Neural crest cell (in vitro differentiated cells): ENCODE data around the gene ZPR1. TPM values are rescaled to one million over a fixed set of nuclear protein-coding genes. Genes with fewer than 3 reads are reported as not detected.

ENCODE experiments used
- DNase-seq: peaks from one replicate; pipeline ENCODE4 v3.0.0; 2021; ENCODE audit warnings: low read depth, mixed read lengths, low spot score
- H3K27ac Mint-ChIP-seq: one replicate; pipeline ENCODE4 v1.8.0; 2021; ENCODE audit warnings: mild to moderate bottlenecking, mixed read lengths; ENCODE audit not compliant: unreplicated experiment
- H3K27me3 Mint-ChIP-seq: 2 replicates; pipeline ENCODE4 v1.8.0; 2021; ENCODE audit warnings: low read depth, mild to moderate bottlenecking, mixed read lengths
- H3K36me3 Mint-ChIP-seq: 2 replicates; pipeline ENCODE4 v1.8.0; 2021; ENCODE audit warnings: low read depth, mild to moderate bottlenecking, mixed read lengths
- H3K4me1 Mint-ChIP-seq: 2 replicates; pipeline ENCODE4 v1.8.0; 2021; ENCODE audit warnings: mixed read lengths
- H3K4me3 Mint-ChIP-seq: one replicate; pipeline ENCODE4 v1.8.0; 2021; ENCODE audit warnings: mild to moderate bottlenecking, mixed read lengths
- H3K9me3 Mint-ChIP-seq: 2 replicates; pipeline ENCODE4 v1.8.0; 2021; ENCODE audit warnings: mixed read lengths
- total RNA-seq: library from RNA; stranded (reverse); gene quantifications from 2 replicates; pipeline ENCODE4 v1.2.1, GENCODE V29; 2021
- TF ChIP-seq, protein P1 (sequence below): fragments of 200-600 bp; sonication (generic); conservative IDR thresholded peaks from 2 replicates; pipeline ENCODE4 v1.5.0; 2021; ENCODE audit warnings: antibody characterized with exemption, mild to moderate bottlenecking

ZPR1 gene
- total RNA-seq, 1 donor from 2014 or later = 44.5 TPM

DNA sequence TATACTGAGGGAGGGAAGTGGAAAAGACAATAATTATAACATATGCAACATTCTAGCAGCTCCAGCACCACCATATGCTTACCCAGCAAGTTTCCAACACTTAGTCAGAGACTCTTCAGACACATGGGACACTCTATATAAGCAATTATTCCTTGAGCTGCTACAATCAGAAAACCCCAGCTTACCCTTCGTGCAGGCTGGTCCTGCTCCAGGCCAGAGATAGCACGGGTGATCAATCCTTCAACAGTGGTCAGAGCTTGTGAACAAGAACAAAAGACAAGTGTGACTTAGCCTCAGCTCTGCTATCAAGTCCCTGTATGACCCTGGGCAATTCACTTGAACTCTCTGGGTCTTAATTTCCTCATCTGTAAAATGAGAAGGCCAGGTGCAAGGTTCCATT, 1.5 kb downstream of the ZPR1 start:
- TF ChIP-seq, protein P1, sequence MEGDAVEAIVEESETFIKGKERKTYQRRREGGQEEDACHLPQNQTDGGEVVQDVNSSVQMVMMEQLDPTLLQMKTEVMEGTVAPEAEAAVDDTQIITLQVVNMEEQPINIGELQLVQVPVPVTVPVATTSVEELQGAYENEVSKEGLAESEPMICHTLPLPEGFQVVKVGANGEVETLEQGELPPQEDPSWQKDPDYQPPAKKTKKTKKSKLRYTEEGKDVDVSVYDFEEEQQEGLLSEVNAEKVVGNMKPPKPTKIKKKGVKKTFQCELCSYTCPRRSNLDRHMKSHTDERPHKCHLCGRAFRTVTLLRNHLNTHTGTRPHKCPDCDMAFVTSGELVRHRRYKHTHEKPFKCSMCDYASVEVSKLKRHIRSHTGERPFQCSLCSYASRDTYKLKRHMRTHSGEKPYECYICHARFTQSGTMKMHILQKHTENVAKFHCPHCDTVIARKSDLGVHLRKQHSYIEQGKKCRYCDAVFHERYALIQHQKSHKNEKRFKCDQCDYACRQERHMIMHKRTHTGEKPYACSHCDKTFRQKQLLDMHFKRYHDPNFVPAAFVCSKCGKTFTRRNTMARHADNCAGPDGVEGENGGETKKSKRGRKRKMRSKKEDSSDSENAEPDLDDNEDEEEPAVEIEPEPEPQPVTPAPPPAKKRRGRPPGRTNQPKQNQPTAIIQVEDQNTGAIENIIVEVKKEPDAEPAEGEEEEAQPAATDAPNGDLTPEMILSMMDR = no peak
- Mint-ChIP-seq H3K4me1 (peaks cover 26% of the 10 kb centered on the region), H3K36me3 (peaks cover 11% of the 10 kb centered on the region), H3K4me3 (peak overlapping the region; percentile 100), H3K27me3 (peaks cover 7% of the 10 kb centered on the region), H3K27ac (no peak overlapping the region), H3K9me3 (no peaks in the 10 kb centered on the region)
- DNase-seq = no peak

DNA sequence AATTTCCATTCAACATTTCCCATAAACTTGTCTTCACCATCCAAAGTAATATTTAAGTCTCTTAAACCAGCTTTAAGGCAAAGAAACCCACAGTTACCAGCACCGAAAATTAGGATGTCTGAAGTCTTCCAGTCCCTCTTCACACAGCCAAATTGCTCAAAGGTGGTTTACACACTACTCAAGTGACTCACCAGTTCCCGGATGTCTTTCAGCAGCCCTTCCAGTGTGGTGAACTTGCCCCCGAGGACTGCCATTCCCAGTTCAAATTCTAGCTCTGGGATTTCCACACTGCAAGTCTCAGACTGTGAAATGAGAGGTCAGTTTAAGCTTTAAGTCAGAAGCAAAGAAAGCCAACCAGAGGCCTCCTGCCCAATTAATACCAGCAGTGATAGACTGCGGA, 5.1 kb downstream of the ZPR1 start:
- no peaks in the 10 kb centered on the region for H3K27me3 Mint-ChIP-seq
- H3K36me3 Mint-ChIP-seq = peaks cover 22% of the 10 kb centered on the region
- DNase-seq = no peak
- H3K9me3 Mint-ChIP-seq = no peaks in the 10 kb centered on the region
- peaks cover 9% of the 10 kb centered on the region for H3K4me1 Mint-ChIP-seq
- no peak overlapping the region for H3K27ac Mint-ChIP-seq
- H3K4me3 Mint-ChIP-seq = no peak overlapping the region
- TF ChIP-seq, protein P1 = no peak

DNA sequence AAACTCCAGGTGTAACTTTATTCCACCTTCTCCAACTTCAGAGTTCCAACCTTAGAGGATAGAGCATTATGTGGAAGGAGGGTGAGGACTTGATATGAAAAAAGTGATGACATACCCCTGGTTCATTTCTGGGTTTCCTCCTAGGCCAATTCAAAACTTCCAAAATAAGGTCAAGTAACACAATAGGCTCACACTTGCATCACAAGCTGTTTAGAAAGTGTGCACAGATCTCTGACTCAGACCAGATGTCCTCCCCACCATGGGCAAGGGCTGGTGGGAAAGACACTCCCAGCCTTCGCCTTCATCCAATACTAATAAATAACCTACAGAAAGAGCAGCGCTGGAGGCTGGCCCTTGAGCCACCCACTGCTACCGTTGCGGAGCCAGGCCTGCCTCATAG, 9.3 kb downstream of the ZPR1 start:
- H3K4me3 Mint-ChIP-seq = no peak overlapping the region
- DNase-seq = no peak
- H3K4me1 Mint-ChIP-seq = peaks cover 7% of the 10 kb centered on the region
- H3K27ac Mint-ChIP-seq = peak overlapping the region; percentile 70
- no peaks in the 10 kb centered on the region for H3K9me3 Mint-ChIP-seq
- TF ChIP-seq, protein P1 = no peak
- peaks cover 20% of the 10 kb centered on the region for H3K36me3 Mint-ChIP-seq
- H3K27me3 Mint-ChIP-seq = no peaks in the 10 kb centered on the region

DNA sequence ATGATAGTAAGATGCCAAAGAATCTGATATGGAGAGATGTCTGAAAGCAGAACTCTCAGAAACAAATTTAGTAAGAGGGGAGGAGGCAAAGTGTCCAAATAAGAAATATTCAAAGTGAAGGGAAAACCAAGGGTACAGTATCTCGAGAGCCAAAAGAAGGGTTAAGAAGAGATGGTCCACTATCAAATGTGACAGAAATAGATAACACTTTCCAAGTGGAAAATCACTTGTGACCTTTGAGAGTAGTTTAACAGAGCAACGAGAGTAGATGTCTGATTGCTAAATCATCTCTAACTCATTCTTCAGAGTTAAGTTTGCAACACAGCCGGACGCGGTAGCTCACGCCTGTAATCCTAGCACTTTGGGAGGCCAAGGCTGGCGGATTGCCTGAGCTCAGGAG, 10.8 kb downstream of the ZPR1 start:
- Mint-ChIP-seq H3K9me3 (no peaks in the 10 kb centered on the region), H3K4me3 (no peak overlapping the region), H3K36me3 (peaks cover 18% of the 10 kb centered on the region), H3K4me1 (peaks cover 18% of the 10 kb centered on the region), H3K27me3 (no peaks in the 10 kb centered on the region), H3K27ac (no peak overlapping the region)
- TF ChIP-seq, protein P1 = no peak
- no peak for DNase-seq

DNA sequence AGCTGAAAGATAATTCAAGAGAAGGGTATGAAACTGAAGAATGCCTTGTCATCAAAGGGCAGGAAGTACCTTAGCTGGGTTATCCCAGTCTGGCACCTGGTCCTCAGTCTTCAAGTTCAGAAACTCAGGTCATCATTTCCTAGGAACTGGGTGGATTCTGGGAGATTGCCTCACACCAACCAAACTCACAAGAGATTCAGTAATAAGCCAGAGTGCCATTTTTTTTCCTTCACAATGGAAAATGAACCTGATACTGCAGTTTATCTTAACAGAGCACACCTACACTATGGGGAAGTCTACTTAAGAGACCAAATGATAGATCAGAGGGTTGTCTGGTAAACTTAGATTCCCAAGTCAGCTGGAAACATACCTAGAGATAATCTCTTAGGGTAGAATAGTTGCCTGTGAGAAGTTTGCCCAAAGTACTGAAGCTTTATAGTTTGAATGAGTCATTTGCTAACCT, 11.3 kb downstream of the ZPR1 start:
- H3K36me3 Mint-ChIP-seq = peaks cover 17% of the 10 kb centered on the region
- TF ChIP-seq, protein P1 = no peak
- H3K27ac Mint-ChIP-seq = no peak overlapping the region
- peaks cover 23% of the 10 kb centered on the region for H3K4me1 Mint-ChIP-seq
- no peaks in the 10 kb centered on the region for H3K9me3 Mint-ChIP-seq
- H3K27me3 Mint-ChIP-seq = no peaks in the 10 kb centered on the region
- no peak for DNase-seq
- no peak overlapping the region for H3K4me3 Mint-ChIP-seq

DNA sequence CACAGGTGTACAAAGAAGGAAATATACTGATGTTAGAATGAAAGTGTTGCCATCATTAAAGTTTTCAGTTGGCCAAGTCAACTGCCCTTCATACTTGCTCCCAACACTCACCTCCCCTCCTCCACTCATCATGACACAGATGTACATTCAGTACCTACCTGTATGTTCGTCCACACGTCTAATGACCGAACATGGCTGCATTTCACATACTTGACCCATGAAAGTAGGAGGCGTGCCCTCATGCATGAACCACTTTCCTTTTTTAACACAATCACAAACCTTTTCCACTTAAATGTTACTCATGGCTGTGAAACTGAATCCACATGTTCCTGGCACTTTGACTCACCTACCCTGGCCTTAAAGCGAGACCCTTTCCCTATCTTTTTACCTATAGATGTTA, 11.8 kb downstream of the ZPR1 start:
- Mint-ChIP-seq H3K9me3 (no peaks in the 10 kb centered on the region), H3K27me3 (no peaks in the 10 kb centered on the region), H3K4me3 (peak overlapping the region; percentile 24), H3K4me1 (peaks cover 29% of the 10 kb centered on the region), H3K27ac (no peak overlapping the region), H3K36me3 (peaks cover 13% of the 10 kb centered on the region)
- TF ChIP-seq, protein P1 = no peak
- no peak for DNase-seq
